B cell (primary cell): ENCODE measurements around the gene MEGF11. TPM values are rescaled to one million over a fixed set of nuclear protein-coding genes. Genes with fewer than 3 reads are reported as not detected.
A peak's percentile ranks its signal among the peaks of the same experiment; 100 is the strongest.

Experiments
- ATAC-seq: fragments of 200-7000 bp; cut with Tn5 transposase; one replicate; pipeline ENCODE4 v1.10.0; 2021; ENCODE audit warnings: low read depth, mild to moderate bottlenecking, moderate number of reproducible peaks, moderate library complexity
- CTCF ChIA-PET: fragments of 350-600 bp; sonication (Branson Sonifier 250); formaldehyde crosslinking; loops from one replicate; lab custom pipeline; 2021; ENCODE audit warnings: antibody characterized with exemption, inconsistent platforms; lab: Charles Lee
- POLR2A ChIA-PET: fragments of 350-600 bp; sonication (Branson Sonifier 250); formaldehyde crosslinking; loops from one replicate; lab custom pipeline; 2021; ENCODE audit warnings: antibody characterized with exemption; lab: Charles Lee
- DNase-seq: peaks from one replicate; pipeline ENCODE4 v3.0.0; 2013
- H2AFZ ChIP-seq: 2 replicates; pipeline ENCODE4 v1.6.1; 2012; ENCODE audit warnings: mild to moderate bottlenecking, low read depth, low read length; ENCODE audit not compliant: insufficient read depth, poor library complexity, severe bottlenecking
- H3K27ac ChIP-seq, 2 donors: 1 replicate in 1 of 2; 2 replicates in 1 of 2; pipeline ENCODE4 v1.5.1; 2012 to 2013; ENCODE audit warnings: low read length in 2 of 2, mild to moderate bottlenecking in 2 of 2, moderate library complexity in 1 of 2
- H3K27me3 ChIP-seq, 4 experiments: fragments of 200-600 bp in 1 of 4; sonication (generic) in 1 of 4; replicated peaks in 1 of 4; 1 replicate in 2 of 4; 2 replicates in 2 of 4; pipeline versions ENCODE4 v1.6.1 to v1.7.0; 2013 to 2016; ENCODE audit warnings: low read length in 3 of 4, mild to moderate bottlenecking in 2 of 4, mixed read lengths in 1 of 4, moderate library complexity in 1 of 4; ENCODE audit not compliant: insufficient read depth in 4 of 4, control insufficient read depth in 3 of 4; ENCODE audit errors: control extremely low read depth in 1 of 4
- H3K36me3 ChIP-seq, 2 experiments: replicated peaks in 1 of 2; 1 replicate in 1 of 2; 2 replicates in 1 of 2; pipeline versions ENCODE4 v1.6.1 to v1.7.1; 2013; ENCODE audit warnings: low read length in 1 of 2; ENCODE audit not compliant: insufficient read depth in 2 of 2, control insufficient read depth in 1 of 2; ENCODE audit errors: control extremely low read depth in 1 of 2, extremely low read depth in 1 of 2
- H3K4me1 ChIP-seq, 2 donors: fragments of 200-600 bp in 1 of 2; sonication (generic) in 1 of 2; 1 replicate in 1 of 2; 2 replicates in 1 of 2; pipeline versions ENCODE4 v1.5.1 to v1.6.1; 2013 to 2017; ENCODE audit warnings: low read length in 2 of 2; ENCODE audit not compliant: control insufficient read depth in 2 of 2, insufficient read depth in 2 of 2
- H3K4me2 ChIP-seq: replicated peaks from 2 replicates; pipeline ENCODE3; 2012; ENCODE audit warnings: mild to moderate bottlenecking, low read depth, low read length; ENCODE audit not compliant: poor library complexity, severe bottlenecking
- H3K4me3 ChIP-seq, 5 experiments: fragments of 200-600 bp in 1 of 5; sonication (generic) in 1 of 5; 1 replicate in 3 of 5; 2 replicates in 2 of 5; pipeline versions ENCODE4 v1.5.1 to v1.7.0; 2011 to 2016; ENCODE audit warnings: low read length in 4 of 5, mild to moderate bottlenecking in 4 of 5, low read depth in 2 of 5, control low read depth in 1 of 5, moderate library complexity in 1 of 5; ENCODE audit not compliant: insufficient read depth in 1 of 5; ENCODE audit errors: control extremely low read depth in 1 of 5, extremely low read depth in 1 of 5
- H3K79me2 ChIP-seq: fragments of 200-600 bp; sonication (generic); one replicate; pipeline ENCODE4 v1.6.0; 2016; ENCODE audit warnings: low read length; ENCODE audit not compliant: control insufficient read depth, insufficient read depth
- H3K9ac ChIP-seq: fragments of 200-600 bp; sonication (generic); 2 replicates; pipeline ENCODE4 v1.6.1; 2017; ENCODE audit warnings: mild to moderate bottlenecking, low read length, moderate library complexity
- H3K9me3 ChIP-seq, 3 donors: one replicate each; pipeline versions ENCODE4 v1.6.1 to v1.7.1; 2013; ENCODE audit warnings: low read length in 2 of 3; ENCODE audit not compliant: control insufficient read depth in 2 of 3, insufficient read depth in 1 of 3; ENCODE audit errors: control extremely low read depth in 1 of 3
- H4K20me1 ChIP-seq: 2 replicates; pipeline ENCODE4 v1.6.0; 2012; ENCODE audit warnings: mild to moderate bottlenecking, low read length; ENCODE audit not compliant: insufficient read depth, control insufficient read depth, poor library complexity, severe bottlenecking
- H3K27ac Mint-ChIP-seq: one replicate; pipeline ENCODE4 v1.8.0; 2021; ENCODE audit warnings: mixed read lengths
- H3K27me3 Mint-ChIP-seq: one replicate; pipeline ENCODE4 v1.8.0; 2021; ENCODE audit warnings: mixed read lengths
- H3K4me1 Mint-ChIP-seq: one replicate; pipeline ENCODE4 v1.8.0; 2021; ENCODE audit warnings: mixed read lengths
- H3K4me3 Mint-ChIP-seq: one replicate; pipeline ENCODE4 v1.8.0; 2021; ENCODE audit warnings: mixed read lengths
- H3K9me3 Mint-ChIP-seq: one replicate; pipeline ENCODE4 v1.8.0; 2022; ENCODE audit warnings: mixed read lengths; ENCODE audit not compliant: insufficient read depth
- EZH2 ChIP-seq: IDR thresholded peaks from 2 replicates; pipeline ENCODE4 v1.6.1; 2012; ENCODE audit warnings: borderline replicate concordance, low read depth, mild to moderate bottlenecking, moderate library complexity, low read length; ENCODE audit not compliant: insufficient read depth, poor library complexity, severe bottlenecking
- WGBS: methylation state at CpG from one replicate; pipeline ENCODE4 v1.1.5; 2013; ENCODE audit warnings: missing lambda C conversion rate; ENCODE audit not compliant: insufficient coverage; 5-methylcytosine and 5-hydroxymethylcytosine counted together
- intact Hi-C: fragments of 100-400 bp; cut with micrococcal nuclease; formaldehyde crosslinking; loops from one replicate; pipeline ENCODE4 v1.10.0; 2022
- polyA plus RNA-seq: library from polyadenylated mRNA; depleted of rRNA; stranded (reverse); fragments of >200 nt; gene quantifications from 2 replicates; pipeline ENCODE4 v1.2.3, GENCODE V29; 2012
- total RNA-seq, 2 donors: library from RNA; stranded (reverse); fragments of 120-200 nt in 1 of 2; gene quantifications; 1 replicate in 1 of 2; 2 replicates in 1 of 2; pipeline versions ENCODE4 v1.2.3 to v1.2.4, GENCODE V29; 2013 to 2022
- TF ChIP-seq, protein P1 (sequence below): fragments of 200-600 bp; IDR thresholded peaks from one replicate; pipeline ENCODE4 v1.8.0; 2022; ENCODE audit warnings: antibody characterized with exemption, mild to moderate bottlenecking

MEGF11 gene
- total and polyA plus RNA-seq, 2 donors (not counting 1 experiment from before 2014, with no cell fraction given) = 0.04 to 0.34 TPM

DNA sequence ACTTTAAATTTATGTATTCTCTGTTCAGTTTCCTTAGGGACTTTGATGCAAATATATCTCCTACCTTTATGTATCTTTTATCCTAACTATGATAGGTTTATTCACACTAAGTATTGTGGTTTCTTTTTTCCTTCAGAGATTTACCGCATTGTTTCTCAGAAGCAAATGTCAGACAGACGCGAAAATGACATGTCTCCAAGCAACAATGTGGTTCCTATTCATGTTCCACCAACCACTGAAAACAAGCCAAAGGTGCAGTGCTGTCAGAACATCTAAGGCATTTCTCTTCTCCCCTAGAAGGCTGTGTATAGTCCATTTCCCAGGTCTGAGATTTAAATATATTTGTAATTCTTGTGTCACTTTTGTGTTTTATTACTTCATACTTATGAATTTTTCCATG lies 366.0 kb downstream of the MEGF11 start:
- H2AFZ ChIP-seq = no peak overlapping the region
- no peaks in the 10 kb centered on the region for H3K9me3 ChIP-seq
- WGBS = no CpG with 5 or more reads among the region's 3 CpGs
- no peak for ATAC-seq
- intact Hi-C loops = no loop called here
- TF ChIP-seq, protein P1, sequence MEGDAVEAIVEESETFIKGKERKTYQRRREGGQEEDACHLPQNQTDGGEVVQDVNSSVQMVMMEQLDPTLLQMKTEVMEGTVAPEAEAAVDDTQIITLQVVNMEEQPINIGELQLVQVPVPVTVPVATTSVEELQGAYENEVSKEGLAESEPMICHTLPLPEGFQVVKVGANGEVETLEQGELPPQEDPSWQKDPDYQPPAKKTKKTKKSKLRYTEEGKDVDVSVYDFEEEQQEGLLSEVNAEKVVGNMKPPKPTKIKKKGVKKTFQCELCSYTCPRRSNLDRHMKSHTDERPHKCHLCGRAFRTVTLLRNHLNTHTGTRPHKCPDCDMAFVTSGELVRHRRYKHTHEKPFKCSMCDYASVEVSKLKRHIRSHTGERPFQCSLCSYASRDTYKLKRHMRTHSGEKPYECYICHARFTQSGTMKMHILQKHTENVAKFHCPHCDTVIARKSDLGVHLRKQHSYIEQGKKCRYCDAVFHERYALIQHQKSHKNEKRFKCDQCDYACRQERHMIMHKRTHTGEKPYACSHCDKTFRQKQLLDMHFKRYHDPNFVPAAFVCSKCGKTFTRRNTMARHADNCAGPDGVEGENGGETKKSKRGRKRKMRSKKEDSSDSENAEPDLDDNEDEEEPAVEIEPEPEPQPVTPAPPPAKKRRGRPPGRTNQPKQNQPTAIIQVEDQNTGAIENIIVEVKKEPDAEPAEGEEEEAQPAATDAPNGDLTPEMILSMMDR = no peak
- TF ChIP-seq EZH2 = no peak
- H3K4me3 ChIP-seq = no peak overlapping the region
- ChIA-PET POLR2A (no interaction called here), CTCF (no interaction called here)
- no peak overlapping the region for H3K27ac Mint-ChIP-seq
- H3K27me3 Mint-ChIP-seq = no peaks in the 10 kb centered on the region
- peaks cover 25 to 26% of the 10 kb centered on the region in 2 donors for H3K4me1 ChIP-seq
- H3K27ac ChIP-seq = no peak overlapping the region
- H3K9ac ChIP-seq = no peak overlapping the region
- no peak overlapping the region for H3K4me3 Mint-ChIP-seq
- DNase-seq = no peak
- H3K4me2 ChIP-seq = no peak overlapping the region
- no peaks in the 10 kb centered on the region for H3K27me3 ChIP-seq
- no peaks in the 10 kb centered on the region for H3K9me3 Mint-ChIP-seq
- H3K4me1 Mint-ChIP-seq = peaks cover 37% of the 10 kb centered on the region
- peaks cover 4% of the 10 kb centered on the region for H4K20me1 ChIP-seq
- H3K79me2 ChIP-seq = peaks cover 26% of the 10 kb centered on the region
- peaks cover 13 to 61% of the 10 kb centered on the region in 2 experiments for H3K36me3 ChIP-seq

DNA sequence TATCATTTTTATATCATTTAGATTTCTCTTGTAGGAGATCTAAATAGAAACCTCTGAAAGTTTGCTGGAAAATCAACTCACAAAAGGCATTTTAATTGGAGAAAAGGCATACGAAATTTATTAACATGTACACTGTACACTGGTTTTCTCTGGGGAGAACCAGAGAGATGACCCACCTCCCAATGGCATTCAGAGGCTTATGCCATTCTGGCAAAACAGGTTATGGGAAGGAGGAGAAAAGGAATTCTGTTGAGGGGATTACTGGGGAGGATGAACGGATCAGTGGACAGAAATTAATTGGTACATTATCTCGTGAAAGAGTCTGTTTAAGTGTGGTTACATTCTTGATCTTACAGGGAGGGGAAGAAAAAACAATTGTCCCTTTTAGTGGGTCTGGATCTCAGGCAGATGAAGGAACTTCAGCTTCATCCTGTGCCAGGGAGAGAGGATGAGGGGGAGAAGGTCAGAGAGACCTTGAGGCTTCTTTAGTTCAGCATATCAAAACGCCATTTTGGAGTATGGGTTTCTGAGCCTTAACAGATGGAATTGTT lies 367.8 kb downstream of the MEGF11 start:
- Histone ChIP-seq H4K20me1 (no peaks in the 10 kb centered on the region), H3K4me3 (no peak overlapping the region), H3K4me1 (peaks cover 41 to 42% of the 10 kb centered on the region in 2 donors), H3K79me2 (peaks cover 24% of the 10 kb centered on the region), H3K4me2 (no peak overlapping the region), H2AFZ (no peak overlapping the region), H3K9me3 (no peaks in the 10 kb centered on the region), H3K9ac (no peak overlapping the region), H3K36me3 (peaks cover 12 to 55% of the 10 kb centered on the region in 2 experiments), H3K27ac (peak overlapping the region in 1 of 2 donors; percentile 18), H3K27me3 (no peaks in the 10 kb centered on the region)
- intact Hi-C loops = no loop called here
- WGBS = 95% methylated on average over 3 of the region's 4 CpGs
- Mint-ChIP-seq H3K4me1 (peaks cover 50% of the 10 kb centered on the region), H3K9me3 (no peaks in the 10 kb centered on the region), H3K27me3 (no peaks in the 10 kb centered on the region), H3K27ac (no peak overlapping the region), H3K4me3 (no peak overlapping the region)
- ATAC-seq (no peak), DNase-seq (no peak)
- ChIA-PET CTCF (no interaction called here), POLR2A (interaction anchor here (0.7 kb wide), 1 partner anchor 274 kb away, joined by 4 read pairs; no protein-coding TSS in a partner anchor)
- TF ChIP-seq EZH2 = no peak
- TF ChIP-seq, protein P1 = no peak
